ENCODE measurements around the gene BPIFB1.
A peak's percentile ranks its signal among the peaks of the same experiment; 100 is the strongest.

Gene BPIFB1

DNA sequence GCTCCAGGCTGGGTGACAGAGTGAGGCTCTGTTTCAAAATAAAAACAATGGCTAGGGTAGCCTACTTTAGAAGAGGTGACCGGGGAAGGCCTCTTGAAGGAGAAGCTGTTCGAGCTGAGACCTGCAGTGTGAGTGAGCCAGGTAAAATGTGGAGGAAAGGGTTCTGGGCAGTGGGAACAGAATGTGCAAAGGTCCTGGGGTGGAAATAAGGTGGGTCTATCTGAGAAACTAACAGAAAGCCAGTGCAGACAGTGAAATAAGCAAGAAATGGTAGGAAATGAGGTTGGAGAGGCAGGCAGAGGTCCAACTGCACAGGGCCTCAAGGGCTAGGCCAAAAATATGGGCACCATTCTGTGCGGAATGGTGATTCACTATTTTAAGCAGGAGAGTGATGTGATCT, 53.4 kb downstream of the BPIFB1 start:
- TF ChIP-seq, protein P1, sequence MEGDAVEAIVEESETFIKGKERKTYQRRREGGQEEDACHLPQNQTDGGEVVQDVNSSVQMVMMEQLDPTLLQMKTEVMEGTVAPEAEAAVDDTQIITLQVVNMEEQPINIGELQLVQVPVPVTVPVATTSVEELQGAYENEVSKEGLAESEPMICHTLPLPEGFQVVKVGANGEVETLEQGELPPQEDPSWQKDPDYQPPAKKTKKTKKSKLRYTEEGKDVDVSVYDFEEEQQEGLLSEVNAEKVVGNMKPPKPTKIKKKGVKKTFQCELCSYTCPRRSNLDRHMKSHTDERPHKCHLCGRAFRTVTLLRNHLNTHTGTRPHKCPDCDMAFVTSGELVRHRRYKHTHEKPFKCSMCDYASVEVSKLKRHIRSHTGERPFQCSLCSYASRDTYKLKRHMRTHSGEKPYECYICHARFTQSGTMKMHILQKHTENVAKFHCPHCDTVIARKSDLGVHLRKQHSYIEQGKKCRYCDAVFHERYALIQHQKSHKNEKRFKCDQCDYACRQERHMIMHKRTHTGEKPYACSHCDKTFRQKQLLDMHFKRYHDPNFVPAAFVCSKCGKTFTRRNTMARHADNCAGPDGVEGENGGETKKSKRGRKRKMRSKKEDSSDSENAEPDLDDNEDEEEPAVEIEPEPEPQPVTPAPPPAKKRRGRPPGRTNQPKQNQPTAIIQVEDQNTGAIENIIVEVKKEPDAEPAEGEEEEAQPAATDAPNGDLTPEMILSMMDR (IDR thresholded peaks at IDR 0.05; ENCODE audit: insufficient read depth, missing control alignments): no peak
- DNase-seq (ENCODE audit: insufficient read length, low spot score): no peak
- no peak for FAIRE-seq

DNA sequence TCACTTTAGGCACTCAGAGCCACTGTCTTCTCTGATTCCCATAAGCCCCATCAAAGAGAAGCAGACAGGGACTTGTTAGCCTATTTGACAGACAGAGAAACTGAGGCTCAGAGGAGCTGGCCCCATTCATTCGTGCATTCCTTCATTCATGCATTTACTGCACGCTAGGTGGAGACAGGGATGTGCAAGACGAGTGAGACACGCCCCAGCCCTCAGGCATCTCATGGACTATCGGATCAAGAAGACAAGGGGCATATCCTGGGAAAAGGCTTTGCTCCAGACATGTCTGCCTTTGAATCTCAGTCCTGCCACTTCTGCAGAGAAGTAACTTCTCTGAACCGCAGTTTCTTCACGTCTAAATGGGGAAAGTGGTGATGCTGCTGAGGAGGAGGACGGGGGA, 54.1 kb downstream of the BPIFB1 start:
- TF ChIP-seq, protein P1 (IDR thresholded peaks at IDR 0.05; ENCODE audit: insufficient read depth, missing control alignments): peak; percentile 23
- DNase-seq (ENCODE audit: insufficient read length, low spot score): no peak
- no peak for FAIRE-seq

DNA sequence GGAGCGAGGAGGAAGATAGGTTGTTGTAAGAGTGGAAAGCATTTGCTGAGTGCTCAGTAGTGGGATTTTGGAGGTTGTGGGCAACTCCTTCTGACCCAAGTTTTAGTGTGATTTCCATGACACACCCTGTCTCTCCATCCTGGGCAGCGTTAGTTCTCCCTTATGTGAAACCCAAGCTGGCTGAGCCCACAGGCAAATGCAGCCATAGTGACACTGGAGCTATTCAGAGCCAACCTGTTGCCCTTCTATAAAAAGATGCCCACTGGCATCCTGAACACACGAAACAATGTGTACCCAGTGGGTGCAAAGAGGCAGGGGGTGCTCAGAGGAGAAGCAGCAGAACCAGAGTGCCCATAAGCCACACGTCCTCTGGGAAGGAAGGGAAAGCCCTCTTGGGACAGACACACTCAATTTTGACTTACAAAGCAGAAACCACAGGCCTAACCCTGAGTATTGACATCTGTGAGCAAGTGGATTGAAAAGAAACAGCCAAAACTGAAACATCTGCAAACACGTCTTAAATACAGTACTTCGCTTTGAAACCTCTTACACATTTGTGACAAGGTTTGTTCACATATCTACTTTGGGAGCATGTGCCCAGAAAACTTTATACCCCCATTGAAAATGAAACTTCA, 54.6 kb downstream of the BPIFB1 start:
- TF ChIP-seq, protein P1 (IDR thresholded peaks at IDR 0.05; ENCODE audit: insufficient read depth, missing control alignments): no peak
- DNase-seq (ENCODE audit: insufficient read length, low spot score) (no peak), FAIRE-seq (no peak)

DNA sequence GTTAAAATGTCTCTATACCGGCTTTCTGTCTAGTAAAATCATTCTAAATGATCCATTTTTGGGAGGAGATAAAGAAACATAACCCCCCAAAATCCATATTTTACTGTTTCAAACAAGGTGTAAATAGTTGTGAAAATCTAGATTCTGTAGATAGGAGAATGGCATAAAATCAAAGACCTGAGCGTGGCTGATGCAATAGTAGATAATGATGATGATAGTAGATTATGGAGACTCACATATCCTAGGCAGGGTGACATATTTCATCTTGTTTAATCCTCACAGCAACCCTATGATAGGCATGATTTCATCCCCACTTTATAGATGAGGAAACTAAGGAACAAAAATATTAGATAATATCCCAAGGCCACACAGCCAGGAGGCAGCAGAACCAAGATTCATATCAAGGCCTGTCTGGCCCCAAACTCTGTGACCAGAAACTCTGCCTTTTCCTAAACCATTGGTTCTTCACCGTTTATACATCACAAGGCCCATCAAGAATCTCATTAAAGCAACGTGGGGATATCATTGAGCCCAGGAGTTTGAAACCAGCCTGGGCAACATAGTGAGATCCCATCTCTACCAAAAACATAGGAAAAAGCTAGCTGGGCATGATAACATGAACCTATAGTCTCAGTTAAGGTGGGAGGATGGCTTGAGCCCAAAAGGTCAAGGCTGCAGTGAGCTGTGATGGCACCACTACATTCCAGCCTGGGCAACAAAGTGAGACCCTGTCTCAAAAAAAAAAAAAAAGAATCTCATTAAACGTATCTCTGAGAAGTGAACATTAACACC, 55.6 kb downstream of the BPIFB1 start:
- DNase-seq (ENCODE audit: insufficient read length, low spot score) (no peak), FAIRE-seq (no peak)

DNA sequence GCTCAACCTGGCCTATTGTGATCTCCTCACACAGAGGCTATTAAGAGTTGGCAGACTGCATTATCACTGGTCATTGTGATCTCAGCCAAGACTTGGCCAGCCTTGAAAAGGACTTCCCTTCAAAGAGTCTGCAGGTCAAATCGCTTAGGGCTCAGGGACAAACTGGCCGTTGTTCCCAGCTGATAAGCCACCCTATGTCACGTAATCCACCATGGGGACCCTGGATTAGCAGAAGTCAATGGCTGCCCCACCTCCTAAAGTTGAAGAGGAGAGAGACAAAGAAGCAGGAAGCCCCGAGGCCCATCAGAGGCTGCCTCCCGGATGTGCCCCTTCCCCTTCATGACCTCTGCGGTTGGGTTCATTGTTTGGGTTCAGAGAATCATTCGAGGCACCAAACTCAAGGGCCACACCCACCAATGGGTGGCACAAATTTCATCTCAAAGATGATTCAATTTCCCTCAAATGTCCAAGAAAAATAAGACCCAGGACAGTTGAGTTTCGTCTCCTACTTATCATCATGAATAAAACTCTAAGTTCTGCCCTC, 56.6 kb downstream of the BPIFB1 start:
- TF ChIP-seq, protein P1 (IDR thresholded peaks at IDR 0.05; ENCODE audit: insufficient read depth, missing control alignments): no peak
- DNase-seq (ENCODE audit: insufficient read length, low spot score) (no peak), FAIRE-seq (no peak)

More for the DNA sequence above, 55.6 kb downstream of the BPIFB1 start:
- TF ChIP-seq, protein P1 (IDR thresholded peaks at IDR 0.05; ENCODE audit: insufficient read depth, missing control alignments): no peak

DNA sequence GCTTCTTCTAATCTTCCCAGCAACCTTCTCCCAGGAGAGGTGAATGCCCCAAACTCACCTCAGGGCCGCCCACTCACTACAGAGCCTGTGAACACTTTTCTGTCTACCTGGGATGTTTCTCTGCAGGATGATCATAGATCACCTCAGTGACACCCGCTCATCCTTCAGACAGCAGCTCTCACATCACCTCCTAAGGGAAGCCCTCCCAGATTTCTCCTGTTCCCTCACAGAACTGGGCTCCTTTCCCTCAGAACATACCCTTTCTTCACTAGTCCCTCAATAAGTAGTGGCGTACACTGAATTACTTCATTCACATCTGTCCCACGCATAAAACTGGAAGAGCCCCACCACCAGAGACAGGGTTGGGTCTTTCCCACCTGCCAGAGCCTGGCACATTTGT, 60.5 kb downstream of the BPIFB1 start:
- no peak for FAIRE-seq

More for the DNA sequence above, 60.5 kb downstream of the BPIFB1 start:
- TF ChIP-seq, protein P1 (IDR thresholded peaks at IDR 0.05; ENCODE audit: insufficient read depth, missing control alignments): no peak
- DNase-seq (ENCODE audit: insufficient read length, low spot score): no peak

Data from D721Med (cell line).